ENCODE data around the gene ANXA2. TPM values are rescaled to one million over a fixed set of nuclear protein-coding genes. Genes with fewer than 3 reads are reported as not detected.

The ANXA2 gene
- total RNA-seq, 1 donor from 2014 or later, result 925 TPM

DNA sequence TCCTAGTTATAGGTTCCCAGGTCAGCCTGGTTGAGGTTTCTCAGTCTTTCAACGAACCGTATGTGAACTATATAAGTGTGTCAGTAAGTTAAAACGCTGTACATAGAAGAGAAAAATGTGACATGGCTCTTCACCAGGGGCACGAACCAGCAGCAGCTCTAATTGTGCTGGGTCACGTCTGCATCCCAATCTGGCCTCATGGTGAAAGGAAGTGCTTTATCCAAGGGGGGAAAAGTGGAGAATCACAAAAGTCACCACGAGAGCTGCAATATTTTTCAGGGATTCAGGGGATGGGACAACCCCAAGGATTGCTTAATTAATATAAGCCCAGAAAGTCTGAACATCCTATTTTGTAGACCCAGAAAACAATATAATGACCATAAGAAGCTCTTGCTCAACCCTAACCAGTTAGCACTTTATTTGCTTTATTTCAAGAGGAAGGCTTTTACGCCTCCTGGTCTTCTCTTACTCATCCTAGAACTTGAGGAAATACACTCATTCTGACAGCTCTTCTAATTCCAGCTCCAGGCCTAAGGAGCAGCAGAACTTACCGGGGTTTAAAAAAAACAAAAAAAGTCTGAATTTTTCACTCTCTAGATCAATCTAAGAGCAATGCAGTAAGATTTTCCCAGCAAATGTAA, 16.5 kb downstream of the ANXA2 start:
- Mint-ChIP-seq H3K4me1 (ENCODE audit: low read depth, unreplicated experiment) (peaks cover 10% of the 10 kb centered on the region), H3K36me3 (ENCODE audit: unreplicated experiment) (peaks cover 11% of the 10 kb centered on the region)

DNA sequence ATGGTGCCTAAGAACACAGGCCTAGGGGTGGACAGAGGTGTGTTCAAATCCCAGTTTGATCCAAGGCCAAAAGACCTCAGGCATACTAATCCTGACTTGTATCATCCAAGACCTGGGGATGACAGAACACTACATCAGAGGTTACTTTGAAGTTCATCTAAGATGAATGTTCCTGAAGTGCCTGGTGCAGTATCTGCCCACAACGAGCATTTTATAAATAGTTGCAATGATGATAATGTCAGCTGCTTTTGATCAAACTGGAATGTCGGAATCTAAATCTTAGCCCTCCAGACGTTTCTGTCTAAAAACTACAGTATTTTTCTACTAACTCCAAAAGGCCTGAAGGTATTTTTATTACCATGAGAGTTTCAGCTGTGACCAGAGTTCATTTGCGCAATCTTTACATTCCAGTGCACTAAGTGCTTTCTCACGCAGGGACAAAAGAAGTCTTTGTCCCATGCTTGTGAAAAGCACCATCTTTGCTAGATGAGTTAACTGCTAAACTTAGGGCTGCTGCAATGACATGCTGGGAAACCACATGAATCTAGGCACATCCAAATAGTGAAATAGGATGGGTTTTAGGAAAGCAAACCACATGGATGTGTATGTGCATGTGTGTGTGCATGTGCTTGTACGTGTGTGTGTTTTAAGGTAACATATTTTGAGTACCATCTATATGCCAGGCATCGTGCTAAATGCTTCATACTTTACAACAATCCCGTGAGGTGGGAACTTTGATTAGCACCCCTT, 18.1 kb downstream of the ANXA2 start:
- Mint-ChIP-seq H3K27me3 (ENCODE audit: unreplicated experiment) (no peaks in the 10 kb centered on the region), H3K27ac (ENCODE audit: unreplicated experiment) (no peak overlapping the region), H3K9me3 (ENCODE audit: unreplicated experiment) (no peaks in the 10 kb centered on the region), H3K4me1 (ENCODE audit: low read depth, unreplicated experiment) (peaks cover 19% of the 10 kb centered on the region), H3K4me3 (ENCODE audit: unreplicated experiment) (no peak overlapping the region), H3K36me3 (ENCODE audit: unreplicated experiment) (peaks cover 11% of the 10 kb centered on the region)
- TF ChIP-seq, protein P1, sequence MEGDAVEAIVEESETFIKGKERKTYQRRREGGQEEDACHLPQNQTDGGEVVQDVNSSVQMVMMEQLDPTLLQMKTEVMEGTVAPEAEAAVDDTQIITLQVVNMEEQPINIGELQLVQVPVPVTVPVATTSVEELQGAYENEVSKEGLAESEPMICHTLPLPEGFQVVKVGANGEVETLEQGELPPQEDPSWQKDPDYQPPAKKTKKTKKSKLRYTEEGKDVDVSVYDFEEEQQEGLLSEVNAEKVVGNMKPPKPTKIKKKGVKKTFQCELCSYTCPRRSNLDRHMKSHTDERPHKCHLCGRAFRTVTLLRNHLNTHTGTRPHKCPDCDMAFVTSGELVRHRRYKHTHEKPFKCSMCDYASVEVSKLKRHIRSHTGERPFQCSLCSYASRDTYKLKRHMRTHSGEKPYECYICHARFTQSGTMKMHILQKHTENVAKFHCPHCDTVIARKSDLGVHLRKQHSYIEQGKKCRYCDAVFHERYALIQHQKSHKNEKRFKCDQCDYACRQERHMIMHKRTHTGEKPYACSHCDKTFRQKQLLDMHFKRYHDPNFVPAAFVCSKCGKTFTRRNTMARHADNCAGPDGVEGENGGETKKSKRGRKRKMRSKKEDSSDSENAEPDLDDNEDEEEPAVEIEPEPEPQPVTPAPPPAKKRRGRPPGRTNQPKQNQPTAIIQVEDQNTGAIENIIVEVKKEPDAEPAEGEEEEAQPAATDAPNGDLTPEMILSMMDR (IDR thresholded peaks at IDR 0.05; ENCODE audit: partially characterized antibody, unreplicated experiment), result no peak
- DNase-seq, result no peak

More for the DNA sequence above, 16.5 kb downstream of the ANXA2 start:
- TF ChIP-seq, protein P1 (IDR thresholded peaks at IDR 0.05; ENCODE audit: partially characterized antibody, unreplicated experiment), result no peak
- Mint-ChIP-seq H3K4me3 (ENCODE audit: unreplicated experiment) (no peak overlapping the region), H3K27me3 (ENCODE audit: unreplicated experiment) (no peaks in the 10 kb centered on the region), H3K9me3 (ENCODE audit: unreplicated experiment) (no peaks in the 10 kb centered on the region), H3K27ac (ENCODE audit: unreplicated experiment) (peak overlapping the region; percentile 50)
- DNase-seq, result no peak

DNA sequence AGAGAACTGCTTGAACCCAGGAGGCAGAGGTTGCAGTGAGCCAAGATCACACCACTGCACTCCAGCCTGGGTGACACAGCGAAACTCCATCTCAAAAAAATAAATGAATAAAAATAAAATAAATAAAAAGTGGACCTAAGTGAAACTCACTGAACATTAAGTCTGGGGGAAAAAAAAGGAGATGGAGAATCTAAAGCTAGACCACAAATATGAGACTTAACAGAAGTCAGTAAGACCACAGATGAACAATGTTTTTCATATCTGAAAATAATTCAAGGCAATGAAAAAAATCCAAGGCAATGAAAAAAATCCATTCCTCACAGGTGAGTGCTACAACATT, 18.6 kb downstream of the ANXA2 start:
- H3K27ac Mint-ChIP-seq (ENCODE audit: unreplicated experiment), result no peak overlapping the region
- no peak for DNase-seq
- TF ChIP-seq, protein P1 (IDR thresholded peaks at IDR 0.05; ENCODE audit: partially characterized antibody, unreplicated experiment), result no peak
- no peaks in the 10 kb centered on the region for H3K27me3 Mint-ChIP-seq (ENCODE audit: unreplicated experiment)
- peaks cover 11% of the 10 kb centered on the region for H3K36me3 Mint-ChIP-seq (ENCODE audit: unreplicated experiment)
- no peaks in the 10 kb centered on the region for H3K9me3 Mint-ChIP-seq (ENCODE audit: unreplicated experiment)
- H3K4me1 Mint-ChIP-seq (ENCODE audit: low read depth, unreplicated experiment), result peaks cover 24% of the 10 kb centered on the region
- no peak overlapping the region for H3K4me3 Mint-ChIP-seq (ENCODE audit: unreplicated experiment)

- TF ChIP-seq, protein P1 (IDR thresholded peaks at IDR 0.05; ENCODE audit: partially characterized antibody, unreplicated experiment), result no peak
- Mint-ChIP-seq H3K9me3 (ENCODE audit: unreplicated experiment) (no peaks in the 10 kb centered on the region), H3K27me3 (ENCODE audit: unreplicated experiment) (peaks cover 3% of the 10 kb centered on the region), H3K4me1 (ENCODE audit: low read depth, unreplicated experiment) (peaks cover 38% of the 10 kb centered on the region), H3K4me3 (ENCODE audit: unreplicated experiment) (no peak overlapping the region), H3K27ac (ENCODE audit: unreplicated experiment) (peak overlapping the region; percentile 85), H3K36me3 (ENCODE audit: unreplicated experiment) (peaks cover 7% of the 10 kb centered on the region)
- DNase-seq, result no peak
Measured at GRCh38 chr15:60376677-60377095, 21.1 kb downstream of the ANXA2 start.

GRCh38 chr15:60375306-60375705, 22.5 kb downstream of the ANXA2 start:
- no peak for DNase-seq
- Mint-ChIP-seq H3K4me3 (ENCODE audit: unreplicated experiment) (peak overlapping the region; percentile 46), H3K27ac (ENCODE audit: unreplicated experiment) (peak overlapping the region; percentile 85), H3K9me3 (ENCODE audit: unreplicated experiment) (peaks cover 4% of the 10 kb centered on the region), H3K36me3 (ENCODE audit: unreplicated experiment) (peaks cover 9% of the 10 kb centered on the region), H3K4me1 (ENCODE audit: low read depth, unreplicated experiment) (peaks cover 50% of the 10 kb centered on the region), H3K27me3 (ENCODE audit: unreplicated experiment) (peaks cover 3% of the 10 kb centered on the region)
- TF ChIP-seq, protein P1 (IDR thresholded peaks at IDR 0.05; ENCODE audit: partially characterized antibody, unreplicated experiment), result no peak
